K562 (cell line): Measurements from ENCODE around the gene MYB.

Experiments used
- TF ChIP-seq, protein P1 (sequence below), 2 experiments: fragments of 450-650 bp; IDR thresholded peaks; 2 replicates each; pipeline ENCODE4 v1.6.1; 2018; ENCODE audit warnings: mild to moderate bottlenecking in 2 of 2, low read depth in 1 of 2; ENCODE audit not compliant: partially characterized antibody in 2 of 2
- TF ChIP-seq, protein P2 (sequence below): sonication (generic); formaldehyde crosslinking; IDR thresholded peaks from 2 replicates; pipeline ENCODE4 v1.8.0; 2023; ENCODE audit warnings: mild to moderate bottlenecking, missing genetic modification reagents

GRCh38 chr6:135149376-135149775 is 31.7 kb upstream of the MYB start:
- TF ChIP-seq, protein P1, sequence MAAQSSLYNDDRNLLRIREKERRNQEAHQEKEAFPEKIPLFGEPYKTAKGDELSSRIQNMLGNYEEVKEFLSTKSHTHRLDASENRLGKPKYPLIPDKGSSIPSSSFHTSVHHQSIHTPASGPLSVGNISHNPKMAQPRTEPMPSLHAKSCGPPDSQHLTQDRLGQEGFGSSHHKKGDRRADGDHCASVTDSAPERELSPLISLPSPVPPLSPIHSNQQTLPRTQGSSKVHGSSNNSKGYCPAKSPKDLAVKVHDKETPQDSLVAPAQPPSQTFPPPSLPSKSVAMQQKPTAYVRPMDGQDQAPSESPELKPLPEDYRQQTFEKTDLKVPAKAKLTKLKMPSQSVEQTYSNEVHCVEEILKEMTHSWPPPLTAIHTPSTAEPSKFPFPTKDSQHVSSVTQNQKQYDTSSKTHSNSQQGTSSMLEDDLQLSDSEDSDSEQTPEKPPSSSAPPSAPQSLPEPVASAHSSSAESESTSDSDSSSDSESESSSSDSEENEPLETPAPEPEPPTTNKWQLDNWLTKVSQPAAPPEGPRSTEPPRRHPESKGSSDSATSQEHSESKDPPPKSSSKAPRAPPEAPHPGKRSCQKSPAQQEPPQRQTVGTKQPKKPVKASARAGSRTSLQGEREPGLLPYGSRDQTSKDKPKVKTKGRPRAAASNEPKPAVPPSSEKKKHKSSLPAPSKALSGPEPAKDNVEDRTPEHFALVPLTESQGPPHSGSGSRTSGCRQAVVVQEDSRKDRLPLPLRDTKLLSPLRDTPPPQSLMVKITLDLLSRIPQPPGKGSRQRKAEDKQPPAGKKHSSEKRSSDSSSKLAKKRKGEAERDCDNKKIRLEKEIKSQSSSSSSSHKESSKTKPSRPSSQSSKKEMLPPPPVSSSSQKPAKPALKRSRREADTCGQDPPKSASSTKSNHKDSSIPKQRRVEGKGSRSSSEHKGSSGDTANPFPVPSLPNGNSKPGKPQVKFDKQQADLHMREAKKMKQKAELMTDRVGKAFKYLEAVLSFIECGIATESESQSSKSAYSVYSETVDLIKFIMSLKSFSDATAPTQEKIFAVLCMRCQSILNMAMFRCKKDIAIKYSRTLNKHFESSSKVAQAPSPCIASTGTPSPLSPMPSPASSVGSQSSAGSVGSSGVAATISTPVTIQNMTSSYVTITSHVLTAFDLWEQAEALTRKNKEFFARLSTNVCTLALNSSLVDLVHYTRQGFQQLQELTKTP (IDR thresholded peaks at IDR 0.05; ENCODE audit: low read depth in 1 of 2, partially characterized antibody in 2 of 2), result no peak
- TF ChIP-seq, protein P2, sequence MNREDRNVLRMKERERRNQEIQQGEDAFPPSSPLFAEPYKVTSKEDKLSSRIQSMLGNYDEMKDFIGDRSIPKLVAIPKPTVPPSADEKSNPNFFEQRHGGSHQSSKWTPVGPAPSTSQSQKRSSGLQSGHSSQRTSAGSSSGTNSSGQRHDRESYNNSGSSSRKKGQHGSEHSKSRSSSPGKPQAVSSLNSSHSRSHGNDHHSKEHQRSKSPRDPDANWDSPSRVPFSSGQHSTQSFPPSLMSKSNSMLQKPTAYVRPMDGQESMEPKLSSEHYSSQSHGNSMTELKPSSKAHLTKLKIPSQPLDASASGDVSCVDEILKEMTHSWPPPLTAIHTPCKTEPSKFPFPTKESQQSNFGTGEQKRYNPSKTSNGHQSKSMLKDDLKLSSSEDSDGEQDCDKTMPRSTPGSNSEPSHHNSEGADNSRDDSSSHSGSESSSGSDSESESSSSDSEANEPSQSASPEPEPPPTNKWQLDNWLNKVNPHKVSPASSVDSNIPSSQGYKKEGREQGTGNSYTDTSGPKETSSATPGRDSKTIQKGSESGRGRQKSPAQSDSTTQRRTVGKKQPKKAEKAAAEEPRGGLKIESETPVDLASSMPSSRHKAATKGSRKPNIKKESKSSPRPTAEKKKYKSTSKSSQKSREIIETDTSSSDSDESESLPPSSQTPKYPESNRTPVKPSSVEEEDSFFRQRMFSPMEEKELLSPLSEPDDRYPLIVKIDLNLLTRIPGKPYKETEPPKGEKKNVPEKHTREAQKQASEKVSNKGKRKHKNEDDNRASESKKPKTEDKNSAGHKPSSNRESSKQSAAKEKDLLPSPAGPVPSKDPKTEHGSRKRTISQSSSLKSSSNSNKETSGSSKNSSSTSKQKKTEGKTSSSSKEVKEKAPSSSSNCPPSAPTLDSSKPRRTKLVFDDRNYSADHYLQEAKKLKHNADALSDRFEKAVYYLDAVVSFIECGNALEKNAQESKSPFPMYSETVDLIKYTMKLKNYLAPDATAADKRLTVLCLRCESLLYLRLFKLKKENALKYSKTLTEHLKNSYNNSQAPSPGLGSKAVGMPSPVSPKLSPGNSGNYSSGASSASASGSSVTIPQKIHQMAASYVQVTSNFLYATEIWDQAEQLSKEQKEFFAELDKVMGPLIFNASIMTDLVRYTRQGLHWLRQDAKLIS, result no peak
